ENCODE results near the gene CHRM5. TPM values are rescaled to one million over a fixed set of nuclear protein-coding genes. Genes with fewer than 3 reads are reported as not detected.

The CHRM5 gene
- total and polyA plus RNA-seq, 2 donors (not counting 3 experiments of a cell fraction or from before 2014, with no cell fraction given), result 0.03 TPM; not detected in 1

- H3K4me3 ChIP-seq (replicated peaks in 1 of 3; ENCODE audit: insufficient read depth in 1 of 3, low read depth in 1 of 3, low read length in 3 of 3), result no peak overlapping the region
- H3K9me3 ChIP-seq (replicated peaks; ENCODE audit: control insufficient read depth, insufficient read depth, low read length), result no peaks in the 10 kb centered on the region
- dilution Hi-C loops (cut with MboI; ENCODE audit: extremely low pct_ligation_motif_present, low sequenced_read_pairs) (no loop called here), intact Hi-C loops (cut with micrococcal nuclease) (no loop called here)
- no peaks in the 10 kb centered on the region for H3K4me1 ChIP-seq (ENCODE audit: control insufficient read depth, extremely low read depth, insufficient read depth, low read length)
- TF ChIP-seq JUN (IDR thresholded peaks at IDR 0.05; ENCODE audit: borderline replicate concordance, insufficient read depth, insufficient read length, low read depth) (no peak), POLR2AphosphoS5 (IDR thresholded peaks at IDR 0.05; ENCODE audit: insufficient read depth, low read depth, low read length) (no peak), FOS (IDR thresholded peaks at IDR 0.05; ENCODE audit: borderline replicate concordance, insufficient read depth, low read length) (no peak), GATA2 (IDR thresholded peaks at IDR 0.05; ENCODE audit: insufficient read depth, insufficient read length, low read depth, low read length) (no peak), POLR2A (IDR thresholded peaks at IDR 0.05; ENCODE audit: low read depth, low read length) (no peak), MYC (IDR thresholded peaks at IDR 0.05; ENCODE audit: low read depth, low read length) (no peak)
- TF ChIP-seq, protein P1, sequence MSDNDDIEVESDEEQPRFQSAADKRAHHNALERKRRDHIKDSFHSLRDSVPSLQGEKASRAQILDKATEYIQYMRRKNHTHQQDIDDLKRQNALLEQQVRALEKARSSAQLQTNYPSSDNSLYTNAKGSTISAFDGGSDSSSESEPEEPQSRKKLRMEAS (IDR thresholded peaks at IDR 0.05; ENCODE audit: insufficient read depth, insufficient read length), result no peak
- TF ChIP-seq, protein P2, sequence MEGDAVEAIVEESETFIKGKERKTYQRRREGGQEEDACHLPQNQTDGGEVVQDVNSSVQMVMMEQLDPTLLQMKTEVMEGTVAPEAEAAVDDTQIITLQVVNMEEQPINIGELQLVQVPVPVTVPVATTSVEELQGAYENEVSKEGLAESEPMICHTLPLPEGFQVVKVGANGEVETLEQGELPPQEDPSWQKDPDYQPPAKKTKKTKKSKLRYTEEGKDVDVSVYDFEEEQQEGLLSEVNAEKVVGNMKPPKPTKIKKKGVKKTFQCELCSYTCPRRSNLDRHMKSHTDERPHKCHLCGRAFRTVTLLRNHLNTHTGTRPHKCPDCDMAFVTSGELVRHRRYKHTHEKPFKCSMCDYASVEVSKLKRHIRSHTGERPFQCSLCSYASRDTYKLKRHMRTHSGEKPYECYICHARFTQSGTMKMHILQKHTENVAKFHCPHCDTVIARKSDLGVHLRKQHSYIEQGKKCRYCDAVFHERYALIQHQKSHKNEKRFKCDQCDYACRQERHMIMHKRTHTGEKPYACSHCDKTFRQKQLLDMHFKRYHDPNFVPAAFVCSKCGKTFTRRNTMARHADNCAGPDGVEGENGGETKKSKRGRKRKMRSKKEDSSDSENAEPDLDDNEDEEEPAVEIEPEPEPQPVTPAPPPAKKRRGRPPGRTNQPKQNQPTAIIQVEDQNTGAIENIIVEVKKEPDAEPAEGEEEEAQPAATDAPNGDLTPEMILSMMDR (IDR thresholded peaks at IDR 0.05; ENCODE audit: extremely low read depth in 1 of 2, insufficient read depth in 1 of 2, low read depth in 1 of 2, low read length in 2 of 2), result no peak
- H2AFZ ChIP-seq (ENCODE audit: low read depth, low read length), result no peak overlapping the region
- no peaks in the 10 kb centered on the region for H4K20me1 ChIP-seq (replicated peaks; ENCODE audit: control insufficient read depth, extremely low read depth, insufficient read depth, low read length)
- ChIA-PET CTCF (no interaction called here), POLR2A (no interaction called here)
- no peaks in the 10 kb centered on the region for H3K9me1 ChIP-seq (replicated peaks; ENCODE audit: control insufficient read depth, extremely low read depth, insufficient read depth, low read length)
- H3K27ac ChIP-seq (ENCODE audit: insufficient read depth, low read depth, low read length), result no peak overlapping the region
- H3K79me2 ChIP-seq (ENCODE audit: control insufficient read depth, insufficient read depth, low read length), result no peaks in the 10 kb centered on the region
- H3K36me3 ChIP-seq (ENCODE audit: control insufficient read depth in 2 of 2, extremely low read depth in 1 of 2, insufficient read depth in 2 of 2, low read length in 2 of 2), result no peaks in the 10 kb centered on the region
- no peaks in the 10 kb centered on the region for H3K27me3 ChIP-seq (ENCODE audit: control insufficient read depth in 2 of 2, insufficient read depth in 2 of 2, low read length in 2 of 2)
- no TSS peak for BruUV-seq (replicated peaks)
- DNase-seq (ENCODE audit: low read depth, low spot score) (no peak), FAIRE-seq (no peak)
- no peak overlapping the region for H3K4me2 ChIP-seq (ENCODE audit: insufficient read depth, low read length)
- no peak overlapping the region for H3K9ac ChIP-seq (replicated peaks; ENCODE audit: extremely low read depth, insufficient read depth, low read length)
These were observed 33.9 kb upstream of the CHRM5 start for GRCh38 chr15:33934396-33934795.

All from endothelial cell of umbilical vein (primary cell).